NK-92 (cell line): ENCODE results near the gene BPIFB4.
"Not testable (repeated sequence)": the region's sequence is repeated elsewhere in the genome, so short reads cannot be mapped to it uniquely, and the experiment has no call there.

Source experiments
- DNase-seq: peaks from one replicate; lab custom pipeline; 2025; ENCODE audit not compliant: unreplicated experiment; lab: John Stamatoyannopoulos, UW

The BPIFB4 gene

GRCh38 chr20:33084722-33085121 lies 5.3 kb downstream of the BPIFB4 start:
- DNase-seq, result no peak

GRCh38 chr20:33086052-33086722 lies 6.7 kb downstream of the BPIFB4 start:
- DNase-seq, result no peak

GRCh38 chr20:33091147-33091546 lies 11.7 kb downstream of the BPIFB4 start:
- DNase-seq, result no peak

GRCh38 chr20:33091693-33092092 lies 12.2 kb downstream of the BPIFB4 start:
- no peak for DNase-seq

- no peak for DNase-seq
Observed at GRCh38 chr20:33092361-33092760, 12.9 kb downstream of the BPIFB4 start.

- DNase-seq, result no peak
Observed at GRCh38 chr20:33093074-33093473, 13.6 kb downstream of the BPIFB4 start.

GRCh38 chr20:33093582-33093981 lies 14.1 kb downstream of the BPIFB4 start:
- no peak for DNase-seq

- DNase-seq, result no peak
Observed at GRCh38 chr20:33095249-33095648, 15.8 kb downstream of the BPIFB4 start.

- DNase-seq, result not testable (repeated sequence)
Observed at GRCh38 chr20:33095902-33096584, 16.6 kb downstream of the BPIFB4 start.

- DNase-seq, result no peak
Observed at GRCh38 chr20:33097001-33097400, 17.6 kb downstream of the BPIFB4 start.

- no peak for DNase-seq
Observed at GRCh38 chr20:33099843-33100538, 20.5 kb downstream of the BPIFB4 start.

GRCh38 chr20:33103556-33103955 lies 24.1 kb downstream of the BPIFB4 start:
- no peak for DNase-seq

GRCh38 chr20:33104336-33104735 lies 24.9 kb downstream of the BPIFB4 start:
- no peak for DNase-seq

GRCh38 chr20:33105316-33105924 lies 26.0 kb downstream of the BPIFB4 start:
- no peak for DNase-seq

GRCh38 chr20:33106058-33106620 lies 26.7 kb downstream of the BPIFB4 start:
- not testable (repeated sequence) for DNase-seq

- no peak for DNase-seq
Observed at GRCh38 chr20:33108661-33109060, 29.2 kb downstream of the BPIFB4 start.

- DNase-seq, result no peak
Observed at GRCh38 chr20:33110147-33110825, 30.8 kb downstream of the BPIFB4 start.

- no peak for DNase-seq
Observed at GRCh38 chr20:33111306-33111705, 31.9 kb downstream of the BPIFB4 start.

- no peak for DNase-seq
Observed at GRCh38 chr20:33112547-33113386, 33.3 kb downstream of the BPIFB4 start.

- DNase-seq, result no peak
Observed at GRCh38 chr20:33113387-33113908, 34.0 kb downstream of the BPIFB4 start.
